Measurements from ENCODE around the gene TMEM135.
"Not testable (repeated sequence)": the region's sequence is repeated elsewhere in the genome, so short reads cannot be mapped to it uniquely, and the experiment has no call there.

The TMEM135 gene

GRCh38 chr11:87265132-87265531, 227.4 kb downstream of the TMEM135 start:
- no peak for DNase-seq

- no peak for DNase-seq
Observed at GRCh38 chr11:87265979-87266378, 228.2 kb downstream of the TMEM135 start.

GRCh38 chr11:87266751-87267150, 229.0 kb downstream of the TMEM135 start:
- no peak for DNase-seq

- not testable (repeated sequence) for DNase-seq
Observed at GRCh38 chr11:87271951-87272350, 234.2 kb downstream of the TMEM135 start.

DNA sequence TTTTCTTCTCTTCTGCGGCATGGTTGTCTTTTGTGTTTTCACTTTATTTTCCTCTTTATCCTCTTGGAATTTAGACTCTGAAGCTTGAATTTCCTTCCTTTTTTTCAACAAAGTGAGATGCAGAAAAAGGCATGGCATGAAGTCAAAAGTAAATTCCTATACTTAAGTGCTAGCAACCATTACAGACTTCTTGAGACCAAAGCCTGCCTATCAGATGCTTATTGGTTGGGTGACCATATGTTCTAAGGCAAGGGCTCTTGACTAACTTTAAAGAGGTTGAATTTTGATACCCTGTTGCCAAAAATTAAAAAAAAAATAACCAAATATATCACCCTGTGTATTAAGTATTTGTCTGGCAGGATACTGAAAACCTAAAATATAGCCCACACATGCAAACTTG, 237.4 kb downstream of the TMEM135 start:
- DNase-seq, result no peak

DNA sequence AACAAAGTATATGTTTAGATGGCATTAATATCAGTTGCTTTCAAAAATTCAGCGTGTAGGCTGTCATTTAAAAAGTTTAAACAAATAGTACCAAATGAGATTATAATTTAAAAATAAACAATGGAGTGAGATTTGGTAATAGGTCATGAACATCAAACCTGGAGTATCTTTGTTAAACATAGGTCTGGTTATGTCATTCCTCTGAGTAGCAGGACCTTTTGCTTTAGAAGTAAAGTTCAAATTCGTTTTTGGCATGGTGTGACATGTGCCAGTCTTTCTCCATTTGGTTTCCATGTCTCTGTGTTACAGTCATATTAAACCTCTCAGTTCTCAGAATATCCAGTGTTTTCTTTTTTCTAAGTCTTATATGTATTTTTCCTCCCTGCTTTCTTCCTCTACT, 242.4 kb downstream of the TMEM135 start:
- DNase-seq, result no peak

DNA sequence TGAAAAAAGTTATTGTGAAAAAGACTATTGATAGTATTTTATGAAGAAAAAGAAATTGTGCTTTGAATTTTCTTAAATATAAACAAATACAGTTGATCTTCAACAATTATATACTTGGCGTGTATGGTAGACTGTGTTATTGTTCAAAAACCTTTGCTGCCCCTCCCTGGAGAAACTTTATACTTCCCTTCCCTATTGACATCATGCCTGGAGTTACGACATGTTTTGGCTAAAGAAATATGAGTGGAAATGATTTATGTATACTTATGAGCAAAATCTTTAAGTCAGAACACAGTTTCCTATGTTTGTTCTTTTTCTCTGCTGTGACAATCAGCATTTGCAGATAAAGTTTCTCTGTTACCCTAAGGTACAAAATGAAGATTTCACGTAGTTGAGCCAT, 243.8 kb downstream of the TMEM135 start:
- peak; percentile 42 for DNase-seq

DNA sequence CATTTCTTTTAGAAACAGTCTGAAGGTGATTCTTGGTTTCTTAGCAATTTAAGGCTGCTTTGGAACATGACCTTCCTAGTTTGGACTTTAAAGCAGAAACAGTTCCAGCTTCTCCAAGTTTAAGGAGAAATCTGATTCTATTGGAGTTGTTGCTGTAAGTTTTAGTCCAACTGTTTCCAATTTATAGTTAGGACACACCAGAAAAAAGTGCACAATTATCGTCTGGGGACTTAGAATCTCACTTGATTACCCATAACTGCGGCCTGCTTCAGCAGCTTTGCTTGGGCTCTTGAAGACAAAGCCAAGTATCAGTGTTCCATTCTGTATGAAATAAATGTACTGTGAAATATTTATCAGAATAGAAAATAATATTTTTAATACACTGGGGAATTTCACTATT, 246.6 kb downstream of the TMEM135 start:
- DNase-seq, result no peak

DNA sequence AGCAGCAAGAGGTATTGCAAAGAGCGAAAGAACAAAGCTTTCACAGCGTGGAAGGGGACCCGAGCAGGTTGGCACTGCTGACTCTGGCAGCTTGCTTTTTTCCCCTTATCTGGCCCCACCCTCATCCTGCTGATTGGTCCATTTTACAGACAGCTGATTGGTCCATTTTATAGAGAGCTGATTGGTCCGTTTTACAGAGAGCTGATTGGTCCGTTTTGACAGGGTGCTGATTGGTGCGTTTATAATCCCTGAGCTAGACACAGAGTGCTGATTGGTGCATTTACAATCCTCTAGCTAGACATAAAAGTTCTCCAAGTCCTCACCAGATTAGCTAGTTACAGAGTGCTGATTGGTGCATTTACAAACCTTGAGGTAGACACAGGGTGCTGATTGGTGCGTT, 247.9 kb downstream of the TMEM135 start:
- DNase-seq, result not testable (repeated sequence)

- no peak for DNase-seq
Observed at GRCh38 chr11:87286338-87286737, 248.6 kb downstream of the TMEM135 start.

DNA sequence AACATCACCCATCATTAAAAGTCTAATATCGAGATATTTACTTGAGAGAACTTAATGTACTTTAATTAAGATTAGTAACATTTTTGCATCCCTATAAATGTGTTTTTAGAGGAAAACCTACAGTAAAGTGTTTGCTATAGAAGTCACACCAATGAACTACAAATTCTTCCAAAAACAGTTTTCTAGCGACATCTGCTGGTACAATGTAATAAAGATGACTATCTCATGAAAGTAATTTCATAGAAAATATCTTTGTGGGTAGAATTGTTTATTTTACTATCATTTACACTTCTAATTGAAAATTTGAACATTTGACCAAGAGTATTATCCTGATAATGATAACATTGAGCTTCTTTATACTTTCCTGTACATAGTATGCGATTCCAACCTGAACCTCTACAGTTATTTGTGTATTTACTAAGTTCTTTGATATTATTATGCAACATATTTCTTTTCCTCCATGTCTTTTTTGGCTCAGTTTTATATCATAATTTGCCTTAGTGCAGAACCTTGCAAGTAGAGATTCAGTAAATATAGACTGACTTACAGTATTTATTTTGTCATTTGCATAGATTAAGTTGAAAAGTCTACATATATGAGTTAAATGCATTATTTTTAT, 252.7 kb downstream of the TMEM135 start:
- peak; percentile 63 for DNase-seq

- DNase-seq, result no peak
Observed at GRCh38 chr11:87292598-87292997, 254.9 kb downstream of the TMEM135 start.

- no peak for DNase-seq
Observed at GRCh38 chr11:87295237-87295636, 257.5 kb downstream of the TMEM135 start.

GRCh38 chr11:87296627-87297026, 258.9 kb downstream of the TMEM135 start:
- DNase-seq, result no peak

GRCh38 chr11:87298155-87298554, 260.4 kb downstream of the TMEM135 start:
- no peak for DNase-seq

GRCh38 chr11:87299041-87299481, 261.3 kb downstream of the TMEM135 start:
- no peak for DNase-seq

GRCh38 chr11:87300640-87301380, 263.1 kb downstream of the TMEM135 start:
- no peak for DNase-seq

DNA sequence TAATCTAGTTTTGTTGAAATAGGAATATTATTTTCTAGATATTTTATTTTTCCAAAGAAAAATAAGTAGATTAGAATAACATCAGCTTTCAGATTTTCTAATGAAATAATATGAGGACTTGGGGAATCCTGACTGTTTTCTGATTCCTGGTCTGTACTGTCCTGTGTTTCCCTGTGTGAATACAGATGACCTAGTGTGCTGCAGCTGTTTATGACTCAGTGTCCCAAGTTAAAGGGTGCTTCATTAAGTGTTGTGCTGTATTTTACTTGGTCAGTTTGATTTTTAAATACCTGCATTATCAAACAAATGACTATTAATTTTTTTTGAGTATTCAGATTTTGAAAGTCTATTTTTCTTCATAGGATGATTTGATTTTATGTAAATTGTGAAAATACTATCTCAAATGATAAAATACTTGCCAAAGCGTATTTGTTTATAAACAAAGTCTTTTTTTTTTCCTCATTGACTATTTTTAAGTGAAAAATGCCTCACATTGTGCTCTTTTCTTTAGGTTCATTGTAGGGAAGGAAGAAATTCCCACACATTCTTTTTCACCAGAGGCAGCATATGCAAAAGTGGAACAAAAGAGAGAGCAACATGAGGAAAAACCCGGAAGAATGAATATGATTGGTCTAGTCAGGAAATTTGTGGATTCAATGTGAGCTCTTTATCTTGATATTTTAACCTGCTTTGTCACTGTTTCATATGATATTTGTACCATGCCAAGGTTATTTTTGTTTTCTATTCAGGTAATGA, 264.2 kb downstream of the TMEM135 start:
- DNase-seq, result no peak

GRCh38 chr11:87304412-87304811, 266.7 kb downstream of the TMEM135 start:
- no peak for DNase-seq

DNA sequence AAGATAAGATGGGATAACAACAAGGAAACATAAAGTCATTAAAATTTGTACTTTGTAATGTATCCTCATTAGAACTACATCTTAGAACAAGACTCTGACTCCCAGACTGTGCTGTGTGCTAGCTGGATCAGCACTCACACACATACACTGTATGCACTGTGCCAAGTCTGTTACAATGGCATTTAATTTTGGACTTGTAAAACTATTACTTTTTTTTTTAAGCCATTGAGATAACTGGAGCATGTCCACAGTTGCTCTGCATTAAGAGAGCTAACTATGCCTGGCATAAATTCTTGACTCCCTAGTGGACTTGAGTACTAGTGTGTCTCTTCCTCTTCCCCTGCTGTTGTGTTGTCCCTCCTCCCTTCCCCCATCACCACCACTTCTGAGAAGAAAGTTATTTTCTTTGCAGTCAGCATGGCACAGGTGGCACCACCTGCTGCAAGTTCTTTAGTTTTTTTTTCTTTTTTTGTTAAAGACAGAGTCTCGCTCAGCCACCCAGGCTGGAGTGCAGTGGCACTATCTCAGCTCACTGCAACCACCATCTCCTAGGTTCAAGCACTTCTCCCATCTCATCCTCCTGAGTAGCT, 268.6 kb downstream of the TMEM135 start:
- DNase-seq, result no peak

- DNase-seq, result no peak
Observed at GRCh38 chr11:87307101-87307500, 269.4 kb downstream of the TMEM135 start.

DNA sequence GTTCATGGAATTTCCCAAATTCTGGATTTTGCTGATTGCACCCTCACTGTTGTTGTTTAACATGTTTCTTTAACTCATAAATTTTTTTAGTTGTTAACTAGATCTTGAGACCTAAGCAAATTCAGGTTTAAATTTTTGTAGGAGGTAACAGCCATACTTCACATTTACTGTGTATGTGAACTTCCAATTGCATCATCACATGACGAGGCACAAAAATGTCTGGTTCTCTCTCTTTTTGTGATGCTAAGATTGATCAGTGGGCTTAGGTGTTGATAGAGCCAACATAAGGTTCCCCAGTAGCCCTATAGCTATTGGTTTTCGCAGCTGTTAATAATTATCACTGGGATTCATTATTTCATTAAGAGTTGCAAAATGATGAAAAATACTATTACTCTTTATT, 277.5 kb downstream of the TMEM135 start:
- DNase-seq, result no peak

GRCh38 chr11:87316491-87316890, 278.8 kb downstream of the TMEM135 start:
- no peak for DNase-seq

- DNase-seq, result no peak
Observed at GRCh38 chr11:87317441-87317840, 279.7 kb downstream of the TMEM135 start.

Measured in amniotic stem cell (primary cell).